Right lobe of liver (tissue), 4 donors: ENCODE results near the gene MBNL3.

Source experiments
- POLR2A ChIP-seq: fragments of 450-650 bp; IDR thresholded peaks from one replicate; pipeline ENCODE4 v1.6.1; 2017; ENCODE audit warnings: antibody characterized with exemption, mild to moderate bottlenecking
- TF ChIP-seq, protein P1 (sequence below), 4 donors: fragments of 200-600 bp in 3 of 4; fragments of 450-650 bp in 1 of 4; IDR thresholded peaks; one replicate each; pipeline versions ENCODE4 v1.5.1 to v1.8.0; 2016 to 2022; ENCODE audit warnings: antibody characterized with exemption in 4 of 4, mild to moderate bottlenecking in 2 of 4
- donor health status: DM: no; HTN: no; CAD: no.
- donor health status: DM: no; HTN: no; CAD: no.
- donor health status: DM: no; HTN: yes; CAD: no.

DNA sequence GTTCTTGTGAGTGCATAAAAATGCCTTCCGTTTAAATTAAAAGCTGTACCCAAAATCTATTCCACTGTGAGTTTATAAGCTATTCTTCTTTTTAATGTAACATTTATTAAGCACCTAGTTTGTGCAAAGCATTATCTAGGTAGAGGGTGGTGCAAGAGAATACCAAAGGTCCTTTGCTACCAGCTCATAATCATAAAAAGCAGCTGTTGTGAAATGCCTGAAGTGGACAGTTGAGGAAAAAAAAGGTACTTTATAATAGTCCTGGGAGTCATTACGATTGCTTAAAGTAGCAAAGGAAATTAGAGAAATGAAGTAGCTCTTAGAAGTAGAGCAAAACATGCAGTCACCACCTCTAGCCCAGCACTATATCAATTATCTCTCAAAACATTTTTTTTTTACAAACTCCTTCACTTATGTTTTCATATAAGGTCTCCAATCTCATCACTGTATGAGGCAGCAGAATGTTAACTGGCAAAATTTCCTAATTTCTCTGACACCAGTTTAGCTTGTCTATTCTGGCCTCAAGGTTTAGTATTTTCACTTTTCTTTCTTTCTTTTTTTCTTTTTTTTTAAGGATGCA, 2.1 kb downstream of the MBNL3 start:
- TF ChIP-seq, protein P1, sequence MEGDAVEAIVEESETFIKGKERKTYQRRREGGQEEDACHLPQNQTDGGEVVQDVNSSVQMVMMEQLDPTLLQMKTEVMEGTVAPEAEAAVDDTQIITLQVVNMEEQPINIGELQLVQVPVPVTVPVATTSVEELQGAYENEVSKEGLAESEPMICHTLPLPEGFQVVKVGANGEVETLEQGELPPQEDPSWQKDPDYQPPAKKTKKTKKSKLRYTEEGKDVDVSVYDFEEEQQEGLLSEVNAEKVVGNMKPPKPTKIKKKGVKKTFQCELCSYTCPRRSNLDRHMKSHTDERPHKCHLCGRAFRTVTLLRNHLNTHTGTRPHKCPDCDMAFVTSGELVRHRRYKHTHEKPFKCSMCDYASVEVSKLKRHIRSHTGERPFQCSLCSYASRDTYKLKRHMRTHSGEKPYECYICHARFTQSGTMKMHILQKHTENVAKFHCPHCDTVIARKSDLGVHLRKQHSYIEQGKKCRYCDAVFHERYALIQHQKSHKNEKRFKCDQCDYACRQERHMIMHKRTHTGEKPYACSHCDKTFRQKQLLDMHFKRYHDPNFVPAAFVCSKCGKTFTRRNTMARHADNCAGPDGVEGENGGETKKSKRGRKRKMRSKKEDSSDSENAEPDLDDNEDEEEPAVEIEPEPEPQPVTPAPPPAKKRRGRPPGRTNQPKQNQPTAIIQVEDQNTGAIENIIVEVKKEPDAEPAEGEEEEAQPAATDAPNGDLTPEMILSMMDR (IDR thresholded peaks at IDR 0.05) = no peak
- TF ChIP-seq POLR2A = no peak
